Measurements from ENCODE around the gene EAF1.

EAF1 gene

DNA sequence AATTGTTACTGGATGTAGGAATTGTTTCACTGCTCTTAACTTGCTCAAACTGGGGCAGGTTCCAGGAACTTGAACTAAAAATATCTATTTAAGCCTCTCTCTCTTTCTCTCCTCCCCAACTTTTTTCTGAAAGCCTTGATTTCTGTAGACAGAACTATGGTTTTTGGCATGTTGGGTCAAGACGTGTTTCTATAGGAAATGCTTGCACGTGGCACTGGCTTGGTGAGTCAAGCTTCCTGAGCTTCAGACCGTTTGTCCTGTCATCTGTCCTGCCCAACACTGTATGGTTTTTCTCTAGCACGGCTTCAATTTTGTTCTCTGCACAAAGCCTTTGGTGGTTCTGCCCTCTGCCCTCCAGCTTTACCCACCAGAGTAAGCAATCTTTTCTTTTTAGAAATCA lies 13.5 kb downstream of the EAF1 start:
- TF ChIP-seq, protein P1, sequence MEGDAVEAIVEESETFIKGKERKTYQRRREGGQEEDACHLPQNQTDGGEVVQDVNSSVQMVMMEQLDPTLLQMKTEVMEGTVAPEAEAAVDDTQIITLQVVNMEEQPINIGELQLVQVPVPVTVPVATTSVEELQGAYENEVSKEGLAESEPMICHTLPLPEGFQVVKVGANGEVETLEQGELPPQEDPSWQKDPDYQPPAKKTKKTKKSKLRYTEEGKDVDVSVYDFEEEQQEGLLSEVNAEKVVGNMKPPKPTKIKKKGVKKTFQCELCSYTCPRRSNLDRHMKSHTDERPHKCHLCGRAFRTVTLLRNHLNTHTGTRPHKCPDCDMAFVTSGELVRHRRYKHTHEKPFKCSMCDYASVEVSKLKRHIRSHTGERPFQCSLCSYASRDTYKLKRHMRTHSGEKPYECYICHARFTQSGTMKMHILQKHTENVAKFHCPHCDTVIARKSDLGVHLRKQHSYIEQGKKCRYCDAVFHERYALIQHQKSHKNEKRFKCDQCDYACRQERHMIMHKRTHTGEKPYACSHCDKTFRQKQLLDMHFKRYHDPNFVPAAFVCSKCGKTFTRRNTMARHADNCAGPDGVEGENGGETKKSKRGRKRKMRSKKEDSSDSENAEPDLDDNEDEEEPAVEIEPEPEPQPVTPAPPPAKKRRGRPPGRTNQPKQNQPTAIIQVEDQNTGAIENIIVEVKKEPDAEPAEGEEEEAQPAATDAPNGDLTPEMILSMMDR (IDR thresholded peaks at IDR 0.05; ENCODE audit: low read depth, low read length, missing control alignments) = no peak
- no peak for DNase-seq (ENCODE audit: low read depth)
- H3K4me3 ChIP-seq (ENCODE audit: low read depth, low read length) = no peak overlapping the region

DNA sequence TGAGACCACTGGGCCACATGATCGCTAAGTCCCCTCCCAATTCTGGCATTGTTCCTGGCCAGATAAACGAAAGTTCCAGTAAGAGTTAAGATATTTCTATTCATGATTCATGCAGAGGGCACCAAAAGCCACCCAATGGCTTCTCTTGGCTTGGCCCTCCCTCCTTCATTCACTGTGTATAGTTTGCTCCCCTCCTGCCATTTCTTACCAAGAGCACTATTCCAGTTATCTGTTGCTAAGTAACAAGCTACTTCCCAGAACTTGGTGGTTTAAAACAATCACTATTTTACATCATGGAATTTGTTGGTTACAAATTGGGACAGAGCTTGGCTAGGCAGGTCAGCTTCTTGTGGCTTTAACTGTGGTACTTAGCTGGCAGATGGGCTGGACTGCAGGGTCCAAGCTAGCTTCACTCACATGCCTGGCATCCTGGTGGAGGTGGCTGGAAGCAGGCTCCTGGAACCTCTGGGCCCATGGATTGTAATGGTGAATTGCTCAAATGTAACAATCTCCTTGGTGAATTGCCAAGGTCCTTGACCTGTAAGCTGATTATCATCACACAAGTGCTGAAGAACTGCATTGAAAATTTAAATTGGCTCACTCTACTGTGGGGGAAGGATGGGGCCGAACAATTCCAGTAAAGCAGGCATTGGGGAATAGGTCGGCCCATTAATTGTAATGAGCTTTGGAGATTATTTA lies 16.6 kb downstream of the EAF1 start:
- no peak for DNase-seq (ENCODE audit: low read depth)
- TF ChIP-seq, protein P1 (IDR thresholded peaks at IDR 0.05; ENCODE audit: low read depth, low read length, missing control alignments) = no peak
- H3K4me3 ChIP-seq (ENCODE audit: low read depth, low read length) = no peak overlapping the region

DNA sequence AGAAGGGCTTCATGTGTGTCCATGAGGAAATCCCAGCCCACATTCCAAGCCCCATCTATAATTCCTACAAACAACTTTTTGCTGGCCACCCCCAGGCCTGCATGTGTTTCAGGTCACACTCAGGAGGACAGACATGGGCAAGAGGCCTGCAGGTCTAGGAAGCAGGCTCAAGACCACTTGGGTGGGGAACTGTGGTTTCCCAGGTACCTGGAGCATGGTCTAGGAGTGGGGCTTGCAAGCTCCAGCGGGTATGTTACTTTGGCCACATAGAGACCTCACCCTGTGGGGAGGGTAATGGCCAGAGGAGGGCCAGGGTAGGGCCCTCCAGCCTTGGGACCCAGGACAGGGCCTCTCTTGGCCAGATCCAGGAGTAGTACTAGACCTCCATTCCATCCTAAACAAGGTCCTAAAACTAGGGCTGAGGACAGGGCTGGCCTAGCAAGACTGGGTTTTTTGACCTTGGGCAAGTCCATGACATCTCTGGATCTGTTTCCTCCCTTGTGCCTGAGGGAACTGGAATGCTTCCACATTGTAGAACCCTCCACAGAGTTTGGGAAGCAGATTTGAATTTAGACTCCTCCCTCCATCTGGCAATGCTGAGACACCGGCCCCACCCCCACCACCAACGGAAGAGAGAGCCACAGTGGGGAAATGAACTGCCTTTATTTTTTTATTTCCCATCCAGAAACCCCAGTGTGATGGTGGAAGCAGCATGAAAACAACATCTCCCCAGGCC lies 22.3 kb downstream of the EAF1 start:
- H3K4me3 ChIP-seq (ENCODE audit: low read depth, low read length) = no peak overlapping the region
- TF ChIP-seq, protein P1 (IDR thresholded peaks at IDR 0.05; ENCODE audit: low read depth, low read length, missing control alignments) = no peak
- no peak for DNase-seq (ENCODE audit: low read depth)

DNA sequence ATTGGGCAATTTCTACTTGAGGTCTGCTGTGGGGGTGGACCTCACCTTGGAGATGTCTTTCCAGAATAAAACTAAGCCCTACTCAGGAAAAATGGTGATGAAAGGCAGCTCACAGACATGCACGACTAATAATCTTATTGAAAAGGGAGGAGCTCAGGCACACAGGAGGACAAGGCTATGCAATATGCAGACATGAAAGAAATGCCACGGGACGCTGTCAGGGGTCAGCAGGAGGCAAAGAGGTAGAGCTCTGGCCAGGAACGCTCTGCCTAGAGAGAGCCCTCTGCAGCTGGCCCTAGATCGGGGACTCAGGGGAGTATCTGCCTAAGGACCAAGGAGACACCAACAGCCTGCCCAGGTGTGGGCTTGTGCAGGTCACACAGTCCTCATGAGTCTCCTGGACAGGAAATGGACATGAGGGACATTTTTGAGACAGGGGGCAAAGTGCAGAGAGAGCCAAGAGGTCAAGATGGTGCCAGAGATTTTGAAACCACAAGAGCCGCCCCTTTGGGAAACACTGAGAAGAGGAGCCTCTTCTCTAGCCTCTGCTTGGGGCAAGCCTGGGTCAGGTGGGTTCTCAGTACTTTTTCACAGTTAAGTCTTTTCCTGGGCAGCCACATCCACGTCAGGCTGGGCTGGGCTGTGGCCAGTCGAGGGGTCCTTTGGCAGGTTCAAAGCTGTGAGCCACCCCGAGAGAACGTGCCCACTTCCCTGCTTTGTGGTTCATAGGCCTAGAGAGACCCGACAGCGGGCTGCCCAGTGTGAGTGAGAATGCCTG lies 23.2 kb downstream of the EAF1 start:
- DNase-seq (ENCODE audit: low read depth) = no peak
- no peak overlapping the region for H3K4me3 ChIP-seq (ENCODE audit: low read depth, low read length)
- TF ChIP-seq, protein P1 (IDR thresholded peaks at IDR 0.05; ENCODE audit: low read depth, low read length, missing control alignments) = no peak

DNA sequence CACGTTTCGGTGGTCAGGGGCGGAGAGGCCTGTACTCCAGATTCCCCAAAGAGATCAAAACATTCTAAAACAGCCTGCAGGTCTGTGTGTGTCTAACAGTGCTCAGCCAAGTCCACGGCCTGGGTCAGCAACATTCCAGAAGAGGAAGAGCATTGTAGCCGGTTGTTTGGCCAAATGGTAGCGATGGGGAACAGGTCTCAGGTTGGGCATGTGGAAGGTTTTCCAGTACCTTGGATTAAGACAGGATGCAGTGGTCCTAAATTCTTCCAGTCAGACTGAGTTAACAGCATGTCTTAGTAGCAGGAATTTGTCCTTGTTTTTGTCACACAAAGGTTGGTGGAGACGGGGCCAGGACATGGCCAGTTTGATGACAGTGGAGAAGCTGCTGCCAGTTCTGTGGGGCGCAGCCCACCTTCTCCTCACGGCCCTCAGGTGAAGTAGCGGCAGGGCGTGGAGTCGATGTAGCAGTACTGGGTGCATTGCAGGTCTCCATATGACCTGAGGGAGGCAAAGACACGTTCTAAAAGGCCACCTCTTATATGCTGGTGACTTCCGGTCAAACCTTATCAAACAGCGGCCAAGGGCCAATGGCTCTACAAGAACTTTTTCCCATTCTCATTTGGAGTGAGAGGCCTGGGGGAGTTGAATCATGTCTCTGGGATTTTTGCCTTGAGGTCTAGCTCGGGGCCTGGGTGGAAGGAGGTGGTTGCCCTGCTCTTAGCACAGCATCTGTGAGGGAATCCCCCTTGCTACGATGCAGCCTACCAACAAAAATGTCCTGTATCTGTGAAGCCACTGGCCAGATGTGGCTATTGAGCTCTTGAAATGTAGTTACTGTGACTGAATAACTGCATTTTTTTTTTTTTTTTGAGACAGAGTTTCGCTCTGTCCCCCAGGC lies 24.1 kb downstream of the EAF1 start:
- no peak for DNase-seq (ENCODE audit: low read depth)
- TF ChIP-seq, protein P1 (IDR thresholded peaks at IDR 0.05; ENCODE audit: low read depth, low read length, missing control alignments) = no peak
- H3K4me3 ChIP-seq (ENCODE audit: low read depth, low read length) = no peak overlapping the region

DNA sequence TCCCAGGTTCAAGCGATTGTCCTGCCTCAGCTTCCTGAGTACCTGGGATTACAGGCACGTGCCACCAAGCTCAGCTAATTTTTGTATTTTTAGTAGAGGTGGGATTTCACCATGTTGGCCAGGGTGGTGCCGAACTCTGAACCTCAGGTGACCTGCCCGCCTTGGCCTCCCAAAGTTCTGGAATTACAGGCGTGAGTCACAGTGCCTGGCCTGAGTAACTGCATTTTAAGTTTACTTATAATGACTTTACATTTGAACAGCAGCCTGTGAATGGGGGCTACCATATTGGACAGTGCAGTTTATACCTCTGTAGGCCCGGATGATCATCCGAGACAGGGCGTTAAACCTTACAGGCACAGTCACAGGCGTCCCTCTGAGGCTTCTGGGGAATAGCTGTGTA lies 24.8 kb downstream of the EAF1 start:
- DNase-seq (ENCODE audit: low read depth) = no peak
- no peak overlapping the region for H3K4me3 ChIP-seq (ENCODE audit: low read depth, low read length)
- TF ChIP-seq, protein P1 (IDR thresholded peaks at IDR 0.05; ENCODE audit: low read depth, low read length, missing control alignments) = no peak
